Suprapubic skin (tissue), 3 donors: ENCODE data around the gene CELF4.

Experiments used
- CTCF ChIP-seq, 2 donors: fragments of 200-600 bp in 1 of 2; fragments of 450-650 bp in 1 of 2; sonication (generic) in 1 of 2; IDR thresholded peaks; one replicate each; pipeline ENCODE4 v1.5.1; 2016 to 2019; ENCODE audit warnings: antibody characterized with exemption in 2 of 2, mild to moderate bottlenecking in 1 of 2, moderate library complexity in 1 of 2
- POLR2A ChIP-seq, 2 donors: fragments of 450-650 bp; IDR thresholded peaks; one replicate each; pipeline ENCODE4 v1.6.1; 2017; ENCODE audit warnings: antibody characterized with exemption in 2 of 2, mild to moderate bottlenecking in 2 of 2, moderate library complexity in 2 of 2

- TF ChIP-seq POLR2A (IDR thresholded peaks at IDR 0.05) (no peak), CTCF (IDR thresholded peaks at IDR 0.05) (no peak)
Measured at GRCh38 chr18:37346048-37346447, 219.6 kb downstream of the CELF4 start.
